HG03135 (cell line): Measurements from ENCODE around the gene FMNL2.

ENCODE experiments used
- ATAC-seq: cut with Tn5 transposase; IDR thresholded peaks from one replicate; pipeline ENCODE4 v1.9.1; 2021; ENCODE audit warnings: mild to moderate bottlenecking, moderate library complexity; ENCODE audit not compliant: unreplicated experiment

FMNL2 gene

DNA sequence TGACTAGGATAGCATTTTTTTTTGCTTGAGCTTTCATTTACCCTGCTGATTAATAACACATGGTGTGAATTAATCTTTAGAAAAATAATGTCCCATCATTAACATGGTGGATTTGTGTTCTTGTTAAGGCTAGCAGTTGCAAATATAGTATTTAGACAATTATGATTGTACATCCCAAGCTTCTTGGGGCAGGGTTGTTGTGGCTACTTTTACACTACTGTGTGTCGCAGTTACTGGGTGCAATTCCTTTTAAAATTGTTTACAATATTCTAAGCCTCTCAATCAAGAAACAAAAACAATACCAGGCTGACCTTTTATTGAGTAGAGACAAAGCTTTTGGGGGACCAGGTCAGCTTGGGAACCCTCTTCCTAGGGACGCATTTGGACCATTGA, 2.5 kb downstream of the FMNL2 start:
- ATAC-seq = no peak

DNA sequence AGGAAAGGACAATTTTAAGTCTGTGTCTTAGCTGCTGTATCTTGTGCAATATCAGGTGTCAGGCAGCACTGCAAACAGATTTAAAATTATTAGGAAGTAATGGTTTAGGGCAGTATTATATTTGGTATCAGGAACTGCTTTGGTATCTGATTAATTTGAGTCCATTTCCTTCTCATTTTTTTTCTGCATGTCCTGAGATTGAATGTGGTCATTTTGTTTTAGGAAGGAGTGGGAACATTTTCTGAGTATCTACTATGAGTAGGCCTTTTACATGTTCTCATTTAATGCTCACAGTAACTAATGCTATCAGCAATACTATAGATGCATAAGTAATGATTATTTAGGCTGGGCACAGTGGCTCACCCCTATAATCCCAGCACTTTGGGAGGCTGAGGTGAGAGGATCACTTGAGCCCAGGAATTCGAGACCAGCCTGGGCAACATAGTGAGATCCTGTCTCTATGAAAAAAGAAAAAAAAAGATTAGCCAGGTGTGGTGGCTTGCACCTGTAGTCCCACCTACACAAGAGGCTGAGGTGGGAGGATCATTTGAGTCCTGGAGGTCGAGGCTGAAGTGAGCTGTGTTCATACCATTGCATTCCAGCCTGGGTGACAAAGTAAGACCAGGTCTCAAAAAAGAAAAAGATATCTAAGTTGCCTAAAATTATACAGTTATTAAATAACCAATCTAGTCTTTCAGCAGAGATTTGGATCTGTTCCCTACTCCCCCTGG, 4.7 kb downstream of the FMNL2 start:
- no peak for ATAC-seq

DNA sequence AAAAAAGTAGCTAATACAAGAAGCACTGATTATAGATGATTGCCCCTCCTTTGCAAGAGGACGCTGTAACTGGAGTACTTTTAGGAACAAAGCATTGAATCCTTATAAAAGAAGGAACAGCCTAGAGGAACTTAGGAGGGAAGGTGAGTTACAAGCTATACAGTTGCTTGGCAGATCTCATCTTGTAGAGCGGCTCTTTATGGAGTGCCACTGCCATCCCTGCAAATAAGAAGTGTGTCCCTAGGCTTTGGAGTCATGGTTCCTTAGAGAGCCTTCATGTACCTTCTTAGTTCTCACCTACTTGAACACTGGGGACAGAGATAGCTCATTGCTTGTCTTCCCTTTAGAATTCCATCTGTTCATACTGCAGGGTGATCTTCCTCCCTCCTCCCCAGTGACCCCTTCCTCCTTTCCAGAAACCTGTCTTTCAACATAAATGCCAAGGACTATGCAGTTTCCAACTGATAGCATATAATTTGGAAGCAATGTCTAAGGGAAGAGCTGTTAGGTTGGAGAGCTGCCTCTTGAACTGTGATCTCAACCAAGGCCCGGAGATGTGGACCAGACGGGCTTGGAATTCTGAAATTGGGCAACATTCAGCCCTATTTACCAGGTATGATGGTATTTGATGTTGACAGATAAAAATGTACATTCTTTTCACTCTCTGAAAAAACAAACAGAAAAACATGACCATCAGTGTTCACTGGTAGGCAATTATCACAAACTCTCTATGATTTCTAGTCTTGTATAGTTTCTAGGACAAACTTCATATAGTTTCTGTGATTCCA, 7.5 kb downstream of the FMNL2 start:
- no peak for ATAC-seq

DNA sequence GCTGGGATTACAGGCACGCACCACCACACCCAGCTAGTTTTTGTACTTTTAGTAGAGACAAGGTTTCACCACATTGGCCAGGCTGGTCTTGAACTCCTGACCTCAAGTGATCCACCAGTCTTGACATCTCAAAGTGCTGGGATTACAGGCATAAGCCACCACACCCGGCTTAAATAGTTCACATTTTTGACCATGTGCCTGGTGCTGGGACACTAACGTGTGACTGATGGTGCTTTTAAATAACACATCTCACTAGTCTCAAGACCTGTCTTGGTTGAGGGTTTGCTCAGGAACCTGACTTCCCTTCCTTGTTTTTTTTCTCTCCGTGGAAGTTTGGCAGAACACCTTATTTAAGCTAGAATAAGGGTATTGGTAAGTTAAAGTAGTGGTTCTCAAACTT, 8.5 kb downstream of the FMNL2 start:
- ATAC-seq = no peak

DNA sequence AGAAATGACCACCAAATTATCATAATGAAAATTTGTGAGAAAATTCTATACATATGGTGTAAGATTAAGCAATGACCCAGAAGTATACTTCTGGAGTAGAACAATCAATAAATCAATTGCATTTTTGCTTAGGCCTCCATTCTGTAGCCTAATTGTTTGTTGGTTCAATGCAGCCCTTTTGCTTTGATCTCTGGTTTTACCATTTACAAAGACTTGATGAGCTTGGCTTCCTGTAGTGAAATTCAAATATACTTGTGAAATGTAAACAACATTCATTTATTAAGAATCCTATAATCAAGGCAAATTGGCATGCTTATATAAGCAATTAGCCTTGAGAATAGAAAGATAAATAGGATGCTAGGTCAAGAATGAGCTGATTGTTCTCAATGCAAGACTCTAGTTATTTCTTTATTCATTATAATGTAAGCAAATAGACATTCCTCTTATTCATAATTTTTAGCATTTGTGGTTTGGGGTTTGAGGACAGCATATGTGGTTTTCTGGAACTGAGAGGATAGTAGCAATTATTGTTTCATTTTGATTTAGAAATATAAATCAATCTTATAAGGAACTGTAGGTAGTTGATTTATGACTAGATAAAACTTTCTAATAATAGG, 9.7 kb downstream of the FMNL2 start:
- no peak for ATAC-seq

DNA sequence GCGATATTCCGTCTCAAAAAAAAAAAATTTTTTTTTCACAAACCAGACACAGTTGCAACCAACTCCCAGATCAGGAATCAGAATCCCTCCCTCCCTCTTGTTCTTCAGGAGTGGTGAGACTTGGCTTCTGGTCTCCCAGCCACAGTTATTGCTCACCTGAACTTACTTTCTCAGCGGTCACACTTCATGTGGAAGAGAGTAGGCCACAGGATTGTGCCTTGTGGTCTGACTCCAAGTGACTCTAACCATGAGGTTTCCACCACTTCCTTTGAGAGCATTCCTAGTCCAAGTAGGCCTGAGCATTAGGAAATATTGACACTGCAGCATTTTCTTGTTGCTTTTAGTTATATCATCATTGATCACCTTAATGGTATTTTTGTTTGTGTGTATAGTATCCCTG, 12.1 kb downstream of the FMNL2 start:
- no peak for ATAC-seq

DNA sequence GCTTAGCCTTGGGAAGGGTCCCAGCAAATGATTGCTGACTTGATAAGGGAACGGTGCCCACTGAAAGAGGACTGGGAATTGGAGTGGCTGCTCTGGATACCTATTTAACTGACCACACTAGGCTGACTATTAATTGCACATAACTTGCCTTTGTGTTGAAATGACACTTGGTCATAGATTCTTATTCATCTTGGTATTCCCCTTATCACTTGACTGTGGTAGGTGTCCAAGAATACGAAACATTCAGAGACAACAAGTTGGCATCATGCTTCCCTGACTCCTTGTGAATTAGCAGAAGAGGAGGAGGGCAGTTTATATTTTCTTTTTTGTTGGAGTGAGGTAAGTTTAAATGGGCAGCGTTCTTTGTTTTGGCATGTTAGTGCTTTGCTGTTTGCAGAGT, 13.4 kb downstream of the FMNL2 start:
- no peak for ATAC-seq

DNA sequence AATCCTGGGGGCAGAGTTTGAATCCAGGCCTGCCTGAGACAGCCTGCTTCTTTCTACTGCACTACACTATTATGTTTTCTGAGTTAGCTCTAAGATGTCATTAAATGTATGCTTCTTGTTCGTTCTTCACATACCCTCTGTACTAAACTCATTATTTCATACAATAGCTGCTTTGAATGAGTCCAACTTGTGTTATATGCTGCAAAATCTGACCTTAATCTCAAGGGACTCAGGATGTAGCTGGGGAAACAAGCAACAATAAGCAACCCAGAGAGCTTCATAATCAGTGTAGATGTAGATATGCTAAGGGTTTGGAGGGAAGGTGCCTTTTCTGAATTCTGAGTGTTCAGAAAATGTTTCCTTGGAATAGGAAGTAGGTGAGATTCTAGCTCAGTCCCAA, 14.4 kb downstream of the FMNL2 start:
- no peak for ATAC-seq

DNA sequence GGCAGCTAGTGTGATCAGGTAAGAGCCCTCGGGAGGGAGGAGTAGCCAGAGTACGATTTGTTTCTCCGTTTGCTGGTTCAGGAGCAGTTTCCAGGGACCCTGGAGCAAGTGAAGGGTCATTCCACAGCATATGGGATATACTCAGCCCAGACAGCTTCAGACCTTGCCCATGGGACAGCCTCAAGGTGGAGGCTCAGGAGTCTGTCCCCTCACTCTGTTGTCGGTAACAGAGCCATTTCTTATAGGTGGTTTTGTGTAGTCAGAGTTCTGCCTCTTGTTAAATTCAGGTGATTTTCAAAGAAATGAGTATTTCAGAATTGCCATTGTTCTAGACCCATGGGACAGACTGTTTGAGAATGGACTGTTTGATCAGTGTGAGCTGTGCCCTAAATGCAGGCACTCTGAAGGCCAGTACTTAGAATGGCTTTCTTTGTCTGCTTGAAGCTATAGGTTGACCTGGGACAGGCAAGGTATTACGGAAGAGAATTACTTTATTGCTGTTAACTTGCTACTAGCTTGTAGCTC, 15.2 kb downstream of the FMNL2 start:
- no peak for ATAC-seq

DNA sequence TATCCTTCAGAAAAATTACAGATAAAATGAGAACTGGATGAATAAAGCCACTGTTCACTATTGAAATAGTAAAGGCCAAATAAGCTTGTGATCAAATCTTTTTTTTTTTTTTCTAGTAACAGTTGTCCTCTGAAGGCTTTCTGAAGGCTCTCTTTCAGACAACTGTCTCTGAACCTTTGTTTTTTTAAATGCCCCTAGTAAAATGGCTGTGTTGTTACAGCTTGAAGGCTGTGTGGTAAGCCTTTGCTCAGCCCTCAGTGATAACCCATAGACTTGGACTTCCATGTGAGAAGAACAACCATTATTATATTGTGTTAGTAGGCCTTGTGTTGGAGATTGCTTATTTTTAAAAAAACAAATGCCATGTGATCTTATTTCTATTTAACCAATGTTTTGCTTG, 17.6 kb downstream of the FMNL2 start:
- ATAC-seq = no peak

DNA sequence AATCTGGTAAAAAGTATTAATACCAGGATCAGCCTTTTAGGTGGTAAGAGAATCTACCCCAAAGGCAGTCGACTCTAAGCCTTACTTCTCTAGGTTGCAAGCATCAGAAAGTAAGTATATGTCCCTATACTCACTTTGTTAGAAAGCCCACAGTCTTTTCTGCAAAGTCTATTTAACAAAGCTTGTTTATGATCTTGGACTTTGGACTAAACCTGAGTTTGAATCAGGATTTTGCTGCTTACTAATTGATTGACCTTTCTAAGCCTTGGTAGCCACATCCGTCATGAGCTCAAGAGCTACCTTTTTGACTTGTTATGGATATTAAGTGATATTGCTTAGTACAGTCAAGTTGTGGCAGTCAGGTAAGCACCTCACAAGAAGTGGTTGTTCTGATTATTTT, 18.4 kb downstream of the FMNL2 start:
- no peak for ATAC-seq

DNA sequence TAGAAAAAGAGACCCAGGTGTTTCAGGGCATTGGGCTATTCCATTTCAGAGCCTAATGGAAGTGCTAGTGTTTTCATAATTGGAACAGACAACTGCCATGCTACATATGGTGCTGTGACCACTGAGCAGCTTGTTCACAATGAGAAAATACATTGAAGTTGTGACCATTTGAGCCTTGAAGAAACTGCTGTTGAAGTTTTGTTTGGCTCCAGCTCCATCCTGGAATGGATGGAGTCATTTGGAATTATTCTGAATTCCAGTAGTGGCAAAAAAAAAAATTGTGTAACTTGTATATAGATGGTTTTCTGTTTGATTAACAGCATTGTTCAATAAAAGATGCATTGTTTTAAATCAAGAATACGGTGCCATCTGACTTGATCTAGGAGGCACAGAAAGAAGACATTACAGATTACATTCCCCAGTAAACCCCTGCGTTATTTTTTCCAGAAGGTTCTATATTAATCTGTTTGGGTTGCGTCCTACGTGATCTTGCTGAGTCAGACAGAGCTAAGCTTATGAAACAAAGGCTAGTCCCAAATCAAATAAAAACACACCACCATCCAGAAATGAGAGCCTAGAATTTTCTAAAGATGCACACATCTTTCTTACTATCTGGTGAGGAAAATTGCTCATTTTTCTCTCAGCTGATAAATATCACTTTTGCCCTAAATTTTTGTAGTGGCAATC, 19.2 kb downstream of the FMNL2 start:
- ATAC-seq = no peak

DNA sequence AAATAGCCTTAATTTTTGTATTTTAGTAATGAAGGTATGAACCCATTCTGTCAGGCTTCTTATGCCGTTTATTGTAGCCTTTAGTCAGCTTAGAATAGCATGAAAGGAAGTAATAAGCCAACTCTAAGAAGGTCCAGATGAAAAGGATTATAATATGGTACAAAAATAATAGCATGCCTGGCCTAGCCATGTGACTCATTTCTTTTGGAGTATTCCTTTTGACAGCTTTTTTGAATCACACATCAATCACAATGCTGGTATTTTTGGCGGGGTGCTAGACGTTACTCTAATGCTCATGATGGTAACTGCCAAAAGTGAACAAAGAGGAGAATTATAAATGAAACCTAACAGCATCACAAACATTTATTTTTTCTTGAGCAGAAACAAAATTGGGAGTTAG, 19.9 kb downstream of the FMNL2 start:
- ATAC-seq = no peak

DNA sequence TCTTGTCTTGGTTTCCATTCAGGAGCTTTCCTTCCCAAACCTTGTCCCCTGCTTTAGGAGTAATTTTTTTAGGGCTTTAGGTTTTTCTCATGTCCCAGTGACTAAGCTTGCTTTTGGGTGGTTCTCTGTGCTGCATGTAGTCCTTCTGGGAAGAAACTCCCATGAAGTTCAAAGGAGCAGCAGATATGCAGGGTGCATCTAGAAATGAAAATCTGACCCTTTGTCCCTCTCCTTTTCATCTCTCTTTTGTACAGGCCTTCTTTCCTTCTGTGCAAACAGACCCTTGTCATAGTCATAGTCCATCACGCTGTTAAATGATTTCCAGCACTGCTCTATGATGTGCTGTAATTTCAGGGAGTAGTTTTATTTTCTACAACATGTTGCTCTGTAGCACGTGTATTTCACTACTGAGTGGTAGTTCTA, 20.4 kb downstream of the FMNL2 start:
- no peak for ATAC-seq

DNA sequence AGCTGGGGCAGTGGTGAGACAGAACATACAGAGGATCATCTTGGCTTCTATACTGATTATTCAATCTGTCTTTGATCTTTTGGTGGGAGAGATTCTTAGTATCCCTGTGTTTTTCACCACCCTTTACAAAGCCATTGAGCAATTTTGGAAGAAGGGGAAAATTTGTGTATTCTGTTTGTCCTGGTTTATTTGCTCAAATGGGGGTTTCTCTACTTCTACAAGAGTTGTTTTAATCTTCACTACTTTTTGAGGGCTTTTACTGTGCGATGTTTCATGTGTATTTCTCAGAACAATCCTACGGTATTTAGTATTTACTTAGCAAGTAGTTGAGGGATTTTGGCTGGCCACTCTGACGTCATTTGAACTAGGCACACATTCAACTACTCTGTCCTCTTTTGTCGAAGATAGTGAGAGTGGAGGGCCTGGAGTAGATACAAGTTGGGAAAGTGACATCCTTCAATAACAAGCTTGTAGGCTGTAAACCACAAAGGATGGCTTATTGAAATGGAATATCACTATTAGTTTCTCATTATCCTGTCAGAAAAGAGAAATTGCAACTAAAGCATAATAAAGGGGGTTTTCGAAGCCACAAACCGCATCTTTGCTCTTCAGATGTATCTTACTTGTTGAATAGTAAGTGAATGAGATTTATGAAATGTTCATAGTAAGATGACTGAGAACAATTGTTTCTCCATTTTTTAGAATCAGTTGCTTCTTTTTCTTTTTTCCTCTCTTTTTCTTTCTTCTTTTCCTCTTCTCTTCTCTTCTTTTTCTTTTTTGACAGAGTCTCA, 24.8 kb downstream of the FMNL2 start:
- no peak for ATAC-seq

DNA sequence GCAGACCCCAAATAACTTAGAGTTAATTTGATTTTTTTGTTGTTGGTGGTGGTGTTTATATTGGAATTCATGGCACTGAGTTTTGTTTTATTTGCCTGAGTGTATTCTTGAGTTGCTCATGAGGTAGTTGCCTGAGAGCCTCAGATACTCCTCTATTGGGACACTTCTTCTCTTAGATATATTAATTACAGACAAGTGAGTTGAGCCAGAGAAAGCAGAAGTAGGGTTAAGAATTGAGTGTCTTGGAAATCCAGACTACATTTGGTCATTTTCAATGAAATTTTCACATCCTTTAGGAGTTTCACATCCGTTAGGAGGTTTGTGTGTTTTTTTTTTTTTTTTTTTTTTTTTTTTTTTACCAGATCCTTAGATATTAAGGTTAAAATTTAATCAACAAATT, 29.0 kb downstream of the FMNL2 start:
- no peak for ATAC-seq

DNA sequence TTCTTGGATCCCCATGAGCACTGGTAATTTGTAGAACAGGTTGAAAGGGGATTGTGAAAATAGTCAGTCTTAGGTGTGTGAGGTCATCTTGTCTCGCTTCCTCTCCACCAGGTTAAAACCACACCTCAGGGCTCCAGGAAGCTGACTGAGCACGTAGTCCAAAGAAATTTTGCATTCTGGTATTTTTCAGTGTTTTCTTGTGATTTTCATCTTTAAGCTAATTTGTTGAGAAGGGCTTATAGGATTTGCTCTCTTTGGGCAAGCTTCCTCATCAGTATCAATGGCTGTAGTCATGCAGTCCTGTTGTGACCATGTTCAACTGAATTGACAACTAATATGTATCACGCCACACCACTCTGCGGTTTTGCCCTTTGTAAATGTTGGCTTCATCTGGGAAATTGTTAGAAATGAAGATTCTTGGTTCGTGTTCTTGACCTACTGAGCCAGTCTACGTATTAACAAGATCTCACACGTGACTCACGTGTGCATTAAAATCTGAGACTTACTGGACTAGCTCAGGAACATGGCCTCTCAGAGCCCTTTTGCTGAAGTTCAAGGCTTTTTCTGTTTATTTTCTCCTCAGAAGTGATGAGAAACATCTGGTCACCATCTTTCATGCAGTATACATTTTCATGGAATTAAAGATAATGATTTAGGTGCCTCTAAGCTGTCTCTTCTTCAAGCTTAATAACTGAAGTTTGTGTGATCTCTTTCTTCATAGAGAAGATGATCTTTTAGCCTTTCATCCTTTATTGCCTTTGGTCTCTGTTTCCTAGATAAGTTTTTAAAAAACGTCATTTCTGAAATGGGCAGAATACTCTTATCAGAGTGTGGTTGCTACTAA, 32.8 kb downstream of the FMNL2 start:
- no peak for ATAC-seq

DNA sequence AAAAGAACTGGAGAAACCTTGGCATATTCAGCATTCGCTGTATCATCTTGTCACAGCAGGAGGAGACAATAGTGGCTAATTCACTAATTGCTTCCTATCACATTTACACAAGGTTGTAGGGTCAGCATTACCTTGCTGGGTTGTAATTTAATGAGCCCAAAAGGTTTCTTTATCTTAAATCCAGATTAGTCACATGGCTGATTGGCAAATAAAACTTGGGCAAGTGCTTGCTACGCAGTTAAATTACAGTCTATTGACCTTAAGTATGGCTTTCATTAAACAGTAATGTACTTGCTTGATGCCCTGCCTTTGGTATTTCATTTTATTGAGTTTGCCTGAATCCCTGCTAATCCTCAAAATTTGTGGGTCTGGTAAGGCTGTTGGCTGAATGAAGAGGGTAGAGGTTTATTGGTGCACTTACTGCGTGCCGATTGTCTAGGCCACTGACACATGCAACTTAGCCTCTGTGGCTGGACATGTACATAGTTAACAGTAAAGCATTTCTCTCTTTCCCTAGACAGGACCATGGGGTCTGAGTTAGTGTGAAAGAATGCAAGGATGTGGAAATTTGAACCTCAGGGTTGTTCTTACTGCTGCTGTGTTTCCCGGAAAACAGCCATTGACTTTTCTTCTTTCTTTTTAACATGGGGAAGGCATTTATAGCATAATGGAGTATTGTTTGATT, 34.3 kb downstream of the FMNL2 start:
- no peak for ATAC-seq

DNA sequence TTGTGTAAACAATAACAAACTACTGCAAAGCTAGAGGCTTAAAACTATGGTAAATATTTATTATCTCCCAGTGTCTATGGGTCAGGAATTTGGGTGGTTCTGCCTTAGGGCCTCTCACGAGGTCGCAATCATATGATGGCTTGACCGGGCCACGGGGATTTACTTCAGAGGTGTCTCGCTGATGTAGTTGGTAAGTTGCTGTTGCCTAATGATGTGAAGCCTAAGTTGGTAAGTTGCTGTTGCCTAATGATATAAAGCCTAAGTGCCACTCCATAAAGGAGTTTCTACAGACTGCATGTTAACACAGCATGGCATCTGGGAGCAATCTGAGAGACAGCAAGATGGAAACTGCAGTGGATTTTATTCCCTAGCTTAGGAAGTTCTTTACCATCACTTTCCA, 35.8 kb downstream of the FMNL2 start:
- no peak for ATAC-seq
